Measurements from ENCODE around the gene TMIGD1. TPM values are rescaled to one million over a fixed set of nuclear protein-coding genes. Genes with fewer than 3 reads are reported as not detected.

Gene TMIGD1
- total and polyA plus RNA-seq, 2 experiments from 2014 or later = not detected

GRCh38 chr17:30382345-30382744 is 48.5 kb upstream of the TMIGD1 start:
- Histone ChIP-seq H3K9me2 (ENCODE audit: insufficient read depth) (no peaks in the 10 kb centered on the region), H4K20me1 (replicated peaks; ENCODE audit: insufficient read depth) (peaks cover 12% of the 10 kb centered on the region), H3K27me3 (ENCODE audit: insufficient read depth) (peaks cover 34% of the 10 kb centered on the region), H3F3A (replicated peaks; ENCODE audit: low read depth) (no peaks in the 10 kb centered on the region), H3K36me3 (ENCODE audit: insufficient read depth) (no peaks in the 10 kb centered on the region; the same call in 1 of the 2 replicates), H3K79me2 (replicated peaks; ENCODE audit: insufficient read depth) (peaks cover 50% of the 10 kb centered on the region), H3K4me1 (ENCODE audit: insufficient read depth) (peaks cover 50% of the 10 kb centered on the region), H2AFZ (no peak overlapping the region), H3K4me2 (no peak overlapping the region), H3K4me3 (no peak overlapping the region), H3K27ac (ENCODE audit: low read depth) (no peak overlapping the region)
- DNase-seq (ENCODE audit: low spot score) (no peak), ATAC-seq (no peak)
- Mint-ChIP-seq H3K9me3 (no peaks in the 10 kb centered on the region), H3K27ac (no peak overlapping the region), H3K4me3 (no peak overlapping the region), H3K27me3 (ENCODE audit: insufficient read depth, low read depth, poor library complexity) (peaks cover 21% of the 10 kb centered on the region), H3K4me1 (peaks cover 44% of the 10 kb centered on the region), H3K36me3 (ENCODE audit: low read depth) (peaks cover 14% of the 10 kb centered on the region)
- no peak for TF ChIP-seq ZNF462 (CRISPR knock-in tag; IDR thresholded peaks at IDR 0.05)
- TF ChIP-seq ZNF114 (CRISPR knock-in tag; IDR thresholded peaks at IDR 0.05) = no peak
- TF ChIP-seq EZH2 (IDR thresholded peaks at IDR 0.05; ENCODE audit: low read depth, unreplicated experiment) = no peak
- no peak for TF ChIP-seq REST (IDR thresholded peaks at IDR 0.05; ENCODE audit: unreplicated experiment)
- no peak for TF ChIP-seq NANOG (IDR thresholded peaks at IDR 0.05; ENCODE audit: borderline replicate concordance)
- no peak for TF ChIP-seq STAT1 (IDR thresholded peaks at IDR 0.05; ENCODE audit: unreplicated experiment)
- TF ChIP-seq POLR2AphosphoS5 (IDR thresholded peaks at IDR 0.05; ENCODE audit: low read depth) = no peak
- no peak for TF ChIP-seq JUNB (IDR thresholded peaks at IDR 0.05; ENCODE audit: unreplicated experiment)

All from GM23338 (cell line).